ENCODE measurements around the gene CLDN3. TPM values are rescaled to one million over a fixed set of nuclear protein-coding genes. Genes with fewer than 3 reads are reported as not detected.

The CLDN3 gene, protein sequence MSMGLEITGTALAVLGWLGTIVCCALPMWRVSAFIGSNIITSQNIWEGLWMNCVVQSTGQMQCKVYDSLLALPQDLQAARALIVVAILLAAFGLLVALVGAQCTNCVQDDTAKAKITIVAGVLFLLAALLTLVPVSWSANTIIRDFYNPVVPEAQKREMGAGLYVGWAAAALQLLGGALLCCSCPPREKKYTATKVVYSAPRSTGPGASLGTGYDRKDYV
- total RNA-seq = 100 to 1,000 TPM in 1 of 3 donors, 10 to 100 TPM in 1, not detected in 1; 81.6 to 137 TPM

- peak in 2 of 3 donors; percentile 63 to 90 for TF ChIP-seq POLR2AphosphoS5 (IDR thresholded peaks at IDR 0.05)
- no peak for TF ChIP-seq CTCF (IDR thresholded peaks at IDR 0.05)
- peak; percentile 57 for TF ChIP-seq POLR2A (IDR thresholded peaks at IDR 0.05)
- Histone ChIP-seq H3K9me3 (no peaks in the 10 kb centered on the region), H3K27me3 (peaks cover 0 to 21% of the 10 kb centered on the region in 2 donors), H3K36me3 (no peaks in the 10 kb centered on the region), H3K27ac (peak within 1 kb of the TSS; percentile 85 to 94), H3K4me3 (peak within 1 kb of the TSS in 2 of 3 donors; percentile 52 to 67), H3K4me1 (peaks cover 0 to 2% of the 10 kb centered on the region in 2 donors)
- peak; percentile 85 to 94 for DNase-seq (ENCODE audit: low spot score in 2 of 2)
- intact Hi-C loops (cut with DNase I; ENCODE audit: low total_unique reads) = no loop called here
Measured at GRCh38 chr7:73770002-73770859, at the start of gene CLDN3. Gene CLDN3, minus strand, starts transcription at chr7:73770270. Its CDS starts 221 bp downstream, at chr7:73770049.

DNA sequence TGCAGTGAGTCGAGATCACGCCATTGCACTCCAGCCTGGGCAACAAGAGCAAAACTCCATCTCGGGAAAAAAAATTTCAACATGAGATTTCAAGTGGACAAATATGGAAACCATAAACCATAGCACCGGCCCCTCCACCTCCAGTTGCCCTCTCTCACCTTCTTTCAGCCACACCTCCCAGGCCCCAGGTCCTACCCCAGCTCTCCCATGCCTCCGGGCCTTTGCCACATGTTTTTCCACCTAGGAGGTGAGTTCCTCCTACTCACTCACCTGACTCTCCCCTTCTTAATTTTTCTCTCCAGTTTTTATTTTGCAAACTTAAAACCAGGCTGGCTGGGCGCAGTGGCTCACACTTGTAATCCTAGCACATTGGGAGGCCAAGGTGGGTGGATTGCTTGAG lies 47.1 kb upstream of the CLDN3 start:
- no peak for DNase-seq (ENCODE audit: low spot score in 2 of 2)
- Histone ChIP-seq H3K27me3 (no peaks in the 10 kb centered on the region), H3K4me3 (no peak overlapping the region), H3K9me3 (peaks cover 0 to 9% of the 10 kb centered on the region in 2 donors), H3K27ac (no peak overlapping the region), H3K4me1 (no peaks in the 10 kb centered on the region), H3K36me3 (no peaks in the 10 kb centered on the region)
- intact Hi-C loops (cut with DNase I; ENCODE audit: low total_unique reads) = no loop called here
- TF ChIP-seq CTCF (IDR thresholded peaks at IDR 0.05) = no peak

DNA sequence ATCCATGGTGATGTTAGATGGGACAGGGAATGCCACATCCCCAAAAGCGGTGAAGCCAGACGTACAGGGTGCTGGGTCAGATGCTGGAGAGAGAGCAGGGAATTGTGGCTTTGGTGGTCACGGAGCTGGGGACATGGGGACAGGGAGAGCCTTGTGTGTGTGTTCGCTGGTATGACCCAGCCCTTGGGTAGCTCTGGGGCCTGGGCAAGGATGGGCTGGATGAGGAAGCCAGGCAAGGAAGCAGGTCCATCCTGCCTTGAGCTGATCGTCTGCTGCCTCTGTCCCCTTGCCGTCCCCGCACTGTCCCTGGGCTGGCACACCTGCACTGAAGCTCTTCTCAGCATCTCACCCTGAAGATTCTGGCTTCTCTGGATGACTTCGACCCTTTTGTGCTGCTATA lies 45.4 kb upstream of the CLDN3 start:
- TF ChIP-seq CTCF (IDR thresholded peaks at IDR 0.05) (no peak), POLR2A (IDR thresholded peaks at IDR 0.05) (no peak), POLR2AphosphoS5 (IDR thresholded peaks at IDR 0.05) (no peak)
- H3K4me1 ChIP-seq = no peaks in the 10 kb centered on the region
- DNase-seq (ENCODE audit: low spot score in 2 of 2) = no peak
- H3K27me3 ChIP-seq = no peaks in the 10 kb centered on the region
- intact Hi-C loops (cut with DNase I; ENCODE audit: low total_unique reads) = no loop called here
- H3K9me3 ChIP-seq = peaks cover 0 to 9% of the 10 kb centered on the region in 2 donors
- no peaks in the 10 kb centered on the region for H3K36me3 ChIP-seq
- H3K4me3 ChIP-seq = no peak overlapping the region
- no peak overlapping the region for H3K27ac ChIP-seq

DNA sequence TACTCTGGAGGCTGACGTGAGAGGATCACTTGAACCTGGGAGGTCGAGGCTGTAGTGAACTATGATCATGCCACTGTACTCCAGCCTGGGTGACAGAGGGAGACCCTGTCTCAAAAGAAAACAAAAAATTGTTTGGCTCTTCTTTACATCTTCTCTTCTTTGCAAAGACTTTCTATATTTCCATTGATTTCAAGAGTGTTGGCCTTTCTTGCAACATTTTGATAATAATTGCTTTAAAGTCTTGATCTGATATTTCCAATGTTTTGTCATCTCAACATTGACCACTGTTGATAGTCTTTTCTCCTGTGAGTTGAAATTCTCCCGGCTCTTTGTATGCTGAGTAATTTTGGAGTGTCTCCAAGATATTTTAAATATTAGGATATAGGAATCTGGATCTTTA lies 42.9 kb upstream of the CLDN3 start:
- intact Hi-C loops (cut with DNase I; ENCODE audit: low total_unique reads) = no loop called here
- no peak overlapping the region for H3K27ac ChIP-seq
- no peak for DNase-seq (ENCODE audit: low spot score in 2 of 2)

More for the DNA sequence above, 42.9 kb upstream of the CLDN3 start:
- H3K4me1 ChIP-seq = no peaks in the 10 kb centered on the region
- no peaks in the 10 kb centered on the region for H3K27me3 ChIP-seq
- peaks cover 0 to 9% of the 10 kb centered on the region in 2 donors for H3K9me3 ChIP-seq
- no peaks in the 10 kb centered on the region for H3K36me3 ChIP-seq
- no peak for TF ChIP-seq POLR2AphosphoS5 (IDR thresholded peaks at IDR 0.05)
- no peak for TF ChIP-seq POLR2A (IDR thresholded peaks at IDR 0.05)
- no peak for TF ChIP-seq CTCF (IDR thresholded peaks at IDR 0.05)
- no peak overlapping the region for H3K4me3 ChIP-seq
